GM08714 (cell line): Measurements from ENCODE around the gene ACTL10.

Experiments used
- H3K4me3 ChIP-seq: fragments of 200-500 bp; sonication (Bioruptor generic); 2 replicates; pipeline ENCODE4 v1.5.1; 2014; ENCODE audit warnings: mild to moderate bottlenecking, low read length, inconsistent platforms
- ZNF274 ChIP-seq: IDR thresholded peaks from 2 replicates; pipeline ENCODE4 v1.6.1; 2012; ENCODE audit warnings: mild to moderate bottlenecking, low read depth, low read length

The ACTL10 gene

DNA sequence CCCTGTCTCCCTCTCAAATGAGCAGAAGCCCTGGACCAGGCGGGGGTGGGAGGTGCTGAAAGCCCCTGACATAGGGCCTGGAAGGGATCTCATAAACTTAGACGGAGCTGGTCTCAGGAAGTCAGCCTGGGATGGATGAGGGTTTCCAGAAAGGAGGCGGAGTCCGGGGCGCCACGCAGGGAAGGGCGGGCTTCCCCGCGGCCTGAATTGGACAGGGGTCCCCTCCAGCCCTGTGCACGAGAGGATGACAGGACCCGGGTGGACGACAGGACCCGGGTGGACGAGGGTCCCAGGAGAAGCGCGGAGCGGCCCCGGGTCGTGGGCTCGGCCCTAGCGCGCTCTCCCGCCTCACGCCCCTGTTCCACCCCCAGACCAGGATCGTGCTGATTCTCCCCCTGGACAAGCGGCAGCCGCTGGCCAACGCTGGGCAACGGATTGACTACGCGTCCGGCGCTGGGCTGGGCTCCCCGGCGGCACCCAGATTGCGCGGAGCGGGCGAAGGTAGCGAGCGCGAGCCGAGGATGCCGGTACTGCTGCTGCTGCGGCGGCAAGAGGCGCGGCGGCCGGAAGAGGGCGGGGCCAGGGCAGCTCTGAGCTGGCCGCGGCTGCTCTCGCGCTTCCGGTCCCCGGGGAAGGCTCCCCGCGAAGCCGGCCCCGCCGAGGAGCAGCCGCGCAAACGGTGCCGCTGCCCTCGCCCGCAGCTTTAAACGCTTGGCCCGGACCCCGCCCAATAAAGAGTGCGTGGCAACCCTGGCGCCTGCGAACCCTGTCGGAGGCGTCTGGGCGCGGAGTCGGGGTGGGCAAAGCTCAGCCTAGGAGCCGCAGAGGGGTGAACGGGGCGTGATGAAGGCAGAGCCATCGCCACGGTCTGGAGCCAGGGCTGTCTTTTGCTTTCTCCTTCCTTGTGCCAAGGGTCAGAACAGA, 3.3 kb upstream of the ACTL10 start:
- H3K4me3 ChIP-seq, result peak overlapping the region; percentile 69; the same call in 1 of the 2 replicates
- no peak for TF ChIP-seq ZNF274

DNA sequence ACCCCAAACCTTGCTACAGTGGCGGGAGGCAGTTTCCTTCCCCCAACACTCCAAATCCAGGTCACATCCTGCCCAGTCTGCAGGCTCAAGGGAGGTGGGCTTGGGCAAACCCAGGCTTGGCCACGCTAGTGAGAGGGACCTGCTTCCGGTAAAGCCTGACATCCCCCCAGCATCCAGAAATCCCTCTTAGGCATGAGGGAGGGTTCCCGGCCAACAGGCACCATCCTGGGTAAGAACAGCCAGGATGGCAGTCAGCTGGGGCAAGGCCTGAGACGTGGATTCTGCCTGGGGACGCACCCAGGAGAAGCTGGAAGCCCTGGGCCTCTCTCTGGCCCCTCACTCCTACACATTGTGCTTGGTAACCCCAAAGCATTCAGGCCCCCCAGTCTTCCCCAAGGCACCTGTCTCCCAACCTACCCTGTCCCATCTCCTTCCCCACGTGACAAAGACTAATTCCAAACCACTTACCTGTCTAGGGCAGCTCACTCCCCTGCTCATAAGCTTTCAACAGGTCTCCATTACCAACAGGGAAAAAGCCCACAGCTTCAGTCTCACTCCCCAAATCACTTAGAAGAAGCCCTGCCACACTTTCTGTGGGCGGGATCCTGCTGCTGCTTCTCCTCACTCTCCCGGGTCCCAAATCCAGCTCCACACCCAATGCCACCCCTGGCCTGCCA, 2.5 kb upstream of the ACTL10 start:
- peak overlapping the region; percentile 69; the same call in 1 of the 2 replicates for H3K4me3 ChIP-seq
- TF ChIP-seq ZNF274, result no peak

DNA sequence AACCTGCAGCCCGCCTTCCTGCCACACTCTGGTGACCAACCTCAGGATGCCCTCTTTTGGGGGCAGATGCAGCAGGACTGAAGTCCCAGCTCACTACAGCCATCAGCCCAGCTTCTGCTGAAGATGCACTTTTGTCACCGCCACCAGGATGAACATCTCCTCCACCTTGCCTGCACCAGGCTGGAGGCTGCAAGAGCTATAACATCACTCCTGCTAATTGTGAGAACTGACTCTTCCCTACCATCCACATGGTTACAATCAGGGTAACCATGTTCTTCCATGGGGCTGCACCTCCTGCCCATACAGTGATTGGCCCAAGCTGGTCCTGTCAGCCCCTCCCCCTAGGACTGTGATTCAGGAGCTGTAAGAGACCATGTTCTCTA, 2.0 kb upstream of the ACTL10 start:
- no peak overlapping the region for H3K4me3 ChIP-seq
- TF ChIP-seq ZNF274, result no peak

DNA sequence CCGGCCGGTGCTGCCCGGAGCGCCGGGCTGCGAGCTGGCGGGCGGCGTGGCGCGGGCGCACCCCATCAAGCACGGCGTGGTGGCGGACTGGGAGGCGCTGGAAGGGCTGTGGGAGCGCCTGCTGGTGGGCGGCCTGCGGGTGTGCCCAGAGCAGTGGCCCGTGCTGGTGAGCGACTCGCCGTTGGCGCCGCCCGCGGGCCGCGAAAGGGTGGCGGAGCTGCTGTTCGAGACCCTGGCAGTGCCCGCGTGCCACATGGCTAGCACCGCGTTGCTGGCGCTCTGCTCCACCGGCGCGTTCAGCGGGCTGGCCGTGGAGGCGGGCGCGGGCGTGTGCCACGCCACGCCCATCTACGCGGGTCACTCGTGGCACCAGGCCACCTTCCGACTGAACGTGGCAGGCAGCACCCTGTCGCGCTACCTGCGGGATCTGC, 517 bp downstream of the ACTL10 start:
- TF ChIP-seq ZNF274, result no peak
- H3K4me3 ChIP-seq, result peak overlapping the region; percentile 55; the same call in 1 of the 2 replicates

DNA sequence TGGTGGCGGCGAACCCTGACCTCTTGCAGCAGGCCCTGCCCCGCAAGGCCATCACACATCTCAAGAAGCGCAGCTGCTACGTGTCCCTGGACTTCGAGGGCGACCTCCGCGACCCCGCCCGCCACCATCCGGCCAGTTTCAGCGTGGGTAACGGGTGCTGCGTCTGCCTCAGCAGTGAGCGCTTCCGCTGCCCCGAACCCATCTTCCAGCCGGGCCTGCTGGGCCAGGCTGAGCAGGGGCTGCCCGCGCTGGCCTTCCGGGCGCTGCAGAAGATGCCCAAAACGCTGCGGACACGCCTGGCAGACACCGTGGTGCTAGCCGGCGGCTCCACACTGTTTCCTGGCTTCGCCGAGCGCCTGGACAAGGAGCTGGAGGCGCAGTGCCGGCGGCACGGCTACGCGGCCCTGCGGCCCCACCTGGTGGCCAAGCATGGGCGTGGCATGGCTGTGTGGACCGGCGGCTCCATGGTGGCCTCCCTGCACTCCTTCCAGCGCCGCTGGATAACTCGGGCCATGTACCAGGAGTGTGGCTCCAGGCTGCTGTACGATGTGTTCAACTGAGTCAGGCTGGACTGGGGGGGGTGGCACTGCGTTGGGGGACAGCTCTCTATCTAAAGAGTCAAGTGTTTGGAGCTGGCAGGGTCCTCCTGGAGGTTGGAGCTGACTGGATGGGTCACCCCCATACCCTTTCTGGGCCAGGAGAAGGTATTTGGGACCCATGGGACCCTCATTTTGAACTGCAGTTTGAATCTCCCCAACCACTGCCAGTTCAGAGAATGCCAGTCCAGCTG, 1.1 kb downstream of the ACTL10 start:
- peak overlapping the region; percentile 55; the same call in 1 of the 2 replicates for H3K4me3 ChIP-seq
- no peak for TF ChIP-seq ZNF274

DNA sequence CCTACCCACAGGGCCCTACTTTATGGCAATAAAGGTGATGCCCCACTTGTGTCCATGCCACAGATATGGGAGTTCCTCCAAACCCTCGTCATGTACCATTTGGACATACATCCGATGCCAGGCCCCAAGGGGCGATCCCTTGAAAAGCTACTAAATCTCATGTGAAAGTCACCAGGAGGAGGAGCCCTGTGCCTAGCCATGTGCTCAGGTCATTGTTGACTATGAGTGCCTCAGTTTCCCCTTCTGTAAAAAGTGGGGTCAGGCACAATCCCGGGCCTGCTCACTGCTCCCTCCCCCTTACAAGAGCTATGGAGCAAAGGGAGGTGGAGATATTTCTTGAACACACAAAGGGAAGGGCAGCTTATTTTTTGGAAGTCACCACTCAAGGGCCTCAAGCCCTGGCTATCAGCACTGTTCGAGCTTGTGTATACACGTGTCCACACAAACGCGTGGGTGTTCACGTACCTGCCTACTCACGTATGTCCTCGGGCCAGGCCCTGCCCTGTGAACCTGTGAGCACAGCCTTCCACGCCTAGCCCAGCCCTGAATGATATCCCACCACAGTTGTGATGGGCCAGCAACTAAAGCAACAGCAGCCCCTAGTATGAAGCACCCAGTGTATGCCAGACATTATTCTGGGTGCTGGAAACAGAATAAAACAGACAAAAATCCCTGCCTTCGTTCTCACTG, 1.9 kb downstream of the ACTL10 start:
- H3K4me3 ChIP-seq, result no peak overlapping the region; the same call in 1 of the 2 replicates
- no peak for TF ChIP-seq ZNF274

DNA sequence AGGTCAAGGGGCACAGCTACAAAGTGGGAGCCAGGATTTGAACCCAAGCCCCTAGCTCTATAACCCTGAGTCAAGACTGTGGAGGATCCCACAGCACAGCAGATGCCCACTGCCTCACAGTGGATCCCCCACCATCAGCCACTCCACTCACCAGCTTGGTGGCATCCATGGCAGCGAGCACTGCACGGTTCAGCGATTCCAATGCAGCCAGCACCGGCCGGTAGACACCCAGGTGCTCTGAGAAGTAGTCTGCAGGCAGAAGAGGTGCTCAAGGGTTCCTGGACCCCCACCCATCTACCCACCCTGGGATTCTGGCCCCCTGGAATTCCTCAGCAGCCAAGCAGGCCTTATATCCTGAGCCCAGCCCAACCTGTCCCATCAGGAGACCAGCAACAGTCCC, 2.5 kb downstream of the ACTL10 start:
- no peak for TF ChIP-seq ZNF274
- no peak overlapping the region for H3K4me3 ChIP-seq

DNA sequence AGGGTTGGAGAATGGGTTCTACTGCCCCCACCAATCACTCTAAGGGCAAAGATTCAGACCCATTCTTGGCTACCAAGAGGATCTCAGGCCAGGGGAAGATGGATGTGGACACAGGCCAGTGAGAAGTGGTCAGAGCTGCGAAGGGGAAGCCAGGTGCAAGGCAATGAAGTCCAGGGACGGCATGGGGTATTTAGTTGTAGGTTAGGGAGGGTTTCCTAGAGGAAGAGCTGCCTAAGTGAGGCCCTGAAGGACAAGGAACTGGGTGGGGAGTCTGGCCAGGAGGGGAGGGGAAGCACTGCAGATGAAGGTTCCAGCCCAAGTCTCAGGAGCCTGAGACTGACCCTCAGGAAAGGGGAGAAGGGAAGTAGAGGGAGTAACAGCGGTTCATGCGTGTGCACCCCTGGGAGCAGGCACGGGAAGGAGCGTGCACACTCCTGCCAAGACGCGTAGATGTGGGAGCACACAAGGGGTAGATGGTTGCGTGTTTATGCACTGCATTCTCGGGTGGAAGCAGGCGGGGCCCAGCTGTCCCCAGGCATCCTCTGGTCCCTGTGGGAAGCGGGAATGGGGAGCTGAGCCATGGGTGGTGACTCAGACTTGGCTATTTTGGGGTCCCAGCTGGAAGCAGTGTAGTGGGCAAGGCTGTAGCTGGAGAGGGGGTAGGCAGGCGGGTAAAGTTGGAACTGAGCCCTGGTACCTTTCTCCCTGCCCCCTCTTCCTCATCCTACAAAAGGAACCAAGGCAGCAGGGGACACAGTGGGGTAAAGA, 3.3 kb downstream of the ACTL10 start:
- H3K4me3 ChIP-seq, result no peak overlapping the region
- no peak for TF ChIP-seq ZNF274

DNA sequence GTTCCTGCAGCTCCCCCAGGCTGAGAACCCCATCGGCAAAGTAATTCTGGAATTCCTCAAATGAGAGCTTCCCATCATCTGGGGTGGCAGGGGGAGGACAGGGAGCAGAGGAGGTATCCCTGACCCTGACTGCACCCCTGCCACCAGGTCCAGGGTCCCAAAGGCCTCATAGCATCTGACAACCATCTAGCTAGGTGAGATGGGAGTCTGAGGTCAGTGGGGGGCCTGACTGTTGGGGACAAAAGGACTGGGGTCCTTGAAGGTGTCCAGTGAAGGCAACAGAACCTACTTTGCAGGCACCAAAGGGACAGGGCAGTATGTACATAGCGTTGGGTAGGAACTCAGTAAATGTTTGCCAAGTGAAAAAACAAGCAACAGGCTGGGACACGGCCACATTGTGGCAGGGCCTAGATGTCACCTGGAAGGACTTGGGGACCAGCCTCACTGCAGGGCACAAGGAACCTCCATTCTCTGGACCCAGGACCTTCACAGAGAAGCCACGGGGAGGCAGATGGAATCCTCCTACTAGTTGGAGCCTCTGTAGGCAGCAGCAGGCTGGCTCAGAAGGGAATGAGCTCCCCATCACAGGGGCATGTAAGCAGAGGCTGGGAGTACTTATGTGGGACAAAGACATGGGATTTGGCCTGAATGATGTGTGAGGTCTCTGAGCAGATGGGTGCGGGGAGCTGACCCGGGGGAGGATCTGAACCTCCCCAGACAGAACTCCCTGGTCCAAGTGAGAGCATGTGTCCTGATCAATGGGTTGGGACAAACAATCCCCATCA, 4.2 kb downstream of the ACTL10 start:
- no peak overlapping the region for H3K4me3 ChIP-seq
- no peak for TF ChIP-seq ZNF274

DNA sequence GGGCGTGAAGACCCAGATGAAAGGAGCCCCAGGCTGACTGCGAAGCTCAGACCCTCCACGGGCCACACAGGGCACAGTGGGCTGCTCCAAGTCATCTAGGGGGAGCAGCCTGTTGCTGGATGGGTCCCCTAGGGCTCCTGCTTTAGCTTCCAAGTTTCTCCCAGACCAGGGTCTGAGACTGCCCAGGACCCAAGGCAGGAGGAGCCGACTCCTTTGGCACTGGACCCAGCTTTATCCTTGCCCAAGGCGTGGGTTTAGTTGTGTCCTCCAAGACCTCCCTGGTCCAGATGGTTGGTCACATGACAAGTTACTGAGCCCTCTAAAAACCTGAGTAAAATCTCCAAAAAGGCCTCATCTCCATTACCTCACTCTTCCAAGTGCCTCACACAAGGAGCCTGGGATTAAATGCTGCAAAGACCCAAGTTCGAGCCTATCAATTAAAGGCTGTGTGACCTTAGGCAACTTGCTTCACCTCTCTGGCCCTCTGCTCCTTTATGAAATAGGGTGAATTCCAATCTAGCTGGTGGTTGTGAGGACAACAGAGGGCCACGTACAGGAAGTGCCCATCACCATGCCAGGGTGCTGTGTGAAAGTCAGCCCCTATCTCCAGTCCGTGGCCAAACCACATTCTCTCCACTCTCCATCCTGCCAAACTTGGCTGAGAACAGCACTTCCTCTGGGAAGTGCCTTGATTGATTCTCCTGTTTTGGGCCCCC, 5.0 kb downstream of the ACTL10 start:
- no peak overlapping the region for H3K4me3 ChIP-seq
- no peak for TF ChIP-seq ZNF274

DNA sequence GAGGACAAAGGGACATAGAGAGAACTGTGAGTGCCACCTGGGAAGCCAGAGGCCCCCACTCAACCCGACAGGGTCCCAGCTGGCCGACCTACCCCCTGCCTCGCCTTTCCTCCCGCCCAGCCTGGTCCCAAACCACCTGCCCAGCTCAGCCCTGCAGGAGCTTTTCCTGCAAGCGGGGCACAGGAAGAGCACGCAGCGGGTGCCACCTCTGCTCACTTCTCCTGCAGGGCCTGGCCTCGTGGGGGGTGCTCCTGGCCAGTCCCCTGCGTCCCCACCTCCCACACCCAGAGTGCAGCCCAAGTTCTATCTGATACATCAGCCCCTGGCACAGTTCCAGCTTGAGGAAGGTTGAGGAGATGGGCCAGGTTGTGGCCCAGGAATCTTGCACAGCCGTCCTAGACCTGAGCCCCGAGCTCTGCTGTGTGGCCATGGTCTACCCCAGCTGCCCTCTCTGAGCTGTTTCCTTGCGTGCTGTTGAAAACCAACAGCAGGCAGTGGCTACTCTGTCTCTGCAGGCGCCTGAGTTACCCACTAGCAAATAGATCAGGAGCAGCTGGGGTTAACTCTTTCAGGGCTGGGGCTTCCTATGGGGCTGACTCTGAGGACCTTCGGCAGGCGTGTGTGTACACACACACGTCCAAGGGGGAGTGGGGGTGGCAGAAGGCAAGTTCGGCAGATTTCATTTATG, 5.8 kb downstream of the ACTL10 start:
- TF ChIP-seq ZNF274, result no peak
- H3K4me3 ChIP-seq, result no peak overlapping the region
